GM19452 (cell line): ENCODE data around the gene CHRNB4.
"Not testable (repeated sequence)": the region's sequence is repeated elsewhere in the genome, so short reads cannot be mapped to it uniquely, and the experiment has no call there.

ENCODE experiments used
- ATAC-seq: cut with Tn5 transposase; IDR thresholded peaks from one replicate; pipeline ENCODE4 v1.9.1; 2021; ENCODE audit not compliant: unreplicated experiment

The CHRNB4 gene

GRCh38 chr15:78618064-78618463 lies 22.9 kb downstream of the CHRNB4 start:
- ATAC-seq: no peak

- ATAC-seq: no peak
These were observed 23.5 kb downstream of the CHRNB4 start for GRCh38 chr15:78617516-78617915.

- ATAC-seq: no peak
These were observed 23.9 kb downstream of the CHRNB4 start for GRCh38 chr15:78617076-78617475.

- no peak for ATAC-seq
These were observed 24.5 kb downstream of the CHRNB4 start for GRCh38 chr15:78616506-78616905.

GRCh38 chr15:78615151-78615589 lies 25.8 kb downstream of the CHRNB4 start:
- no peak for ATAC-seq

GRCh38 chr15:78614021-78614420 lies 27.0 kb downstream of the CHRNB4 start:
- no peak for ATAC-seq

- ATAC-seq: not testable (repeated sequence)
These were observed 31.5 kb downstream of the CHRNB4 start for GRCh38 chr15:78609551-78609950.

GRCh38 chr15:78605680-78606079 lies 35.3 kb downstream of the CHRNB4 start:
- ATAC-seq: no peak

- no peak for ATAC-seq
These were observed 35.8 kb downstream of the CHRNB4 start for GRCh38 chr15:78605201-78605600.

- no peak for ATAC-seq
These were observed 36.6 kb downstream of the CHRNB4 start for GRCh38 chr15:78604420-78604819.

GRCh38 chr15:78603467-78603866 lies 37.5 kb downstream of the CHRNB4 start:
- no peak for ATAC-seq

- no peak for ATAC-seq
These were observed 41.8 kb downstream of the CHRNB4 start for GRCh38 chr15:78599189-78599588.

- ATAC-seq: no peak
These were observed 42.7 kb downstream of the CHRNB4 start for GRCh38 chr15:78598348-78598747.

GRCh38 chr15:78597583-78597982 lies 43.4 kb downstream of the CHRNB4 start:
- no peak for ATAC-seq

GRCh38 chr15:78574944-78575343 lies 66.1 kb downstream of the CHRNB4 start:
- no peak for ATAC-seq
